GM12875 (cell line): ENCODE results near the gene RMC1.
"Not testable (repeated sequence)": the region's sequence is repeated elsewhere in the genome, so short reads cannot be mapped to it uniquely, and the experiment has no call there.

Experiments used
- H3K4me3 ChIP-seq: one replicate; pipeline ENCODE4 v1.5.1; 2011; ENCODE audit warnings: low read depth, low read length, control low read depth
- TF ChIP-seq, protein P1 (sequence below): IDR thresholded peaks from 2 replicates; pipeline ENCODE4 v1.5.1; 2011; ENCODE audit warnings: low read depth, mild to moderate bottlenecking, control low read depth, inconsistent platforms, low read length, moderate library complexity, borderline replicate concordance; ENCODE audit not compliant: insufficient read depth

The RMC1 gene

GRCh38 chr18:23572012-23572411 lies 68.7 kb downstream of the RMC1 start:
- no peak overlapping the region for H3K4me3 ChIP-seq
- TF ChIP-seq, protein P1, sequence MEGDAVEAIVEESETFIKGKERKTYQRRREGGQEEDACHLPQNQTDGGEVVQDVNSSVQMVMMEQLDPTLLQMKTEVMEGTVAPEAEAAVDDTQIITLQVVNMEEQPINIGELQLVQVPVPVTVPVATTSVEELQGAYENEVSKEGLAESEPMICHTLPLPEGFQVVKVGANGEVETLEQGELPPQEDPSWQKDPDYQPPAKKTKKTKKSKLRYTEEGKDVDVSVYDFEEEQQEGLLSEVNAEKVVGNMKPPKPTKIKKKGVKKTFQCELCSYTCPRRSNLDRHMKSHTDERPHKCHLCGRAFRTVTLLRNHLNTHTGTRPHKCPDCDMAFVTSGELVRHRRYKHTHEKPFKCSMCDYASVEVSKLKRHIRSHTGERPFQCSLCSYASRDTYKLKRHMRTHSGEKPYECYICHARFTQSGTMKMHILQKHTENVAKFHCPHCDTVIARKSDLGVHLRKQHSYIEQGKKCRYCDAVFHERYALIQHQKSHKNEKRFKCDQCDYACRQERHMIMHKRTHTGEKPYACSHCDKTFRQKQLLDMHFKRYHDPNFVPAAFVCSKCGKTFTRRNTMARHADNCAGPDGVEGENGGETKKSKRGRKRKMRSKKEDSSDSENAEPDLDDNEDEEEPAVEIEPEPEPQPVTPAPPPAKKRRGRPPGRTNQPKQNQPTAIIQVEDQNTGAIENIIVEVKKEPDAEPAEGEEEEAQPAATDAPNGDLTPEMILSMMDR, result no peak

GRCh38 chr18:23572570-23572969 lies 69.3 kb downstream of the RMC1 start:
- no peak overlapping the region for H3K4me3 ChIP-seq
- TF ChIP-seq, protein P1, result no peak

DNA sequence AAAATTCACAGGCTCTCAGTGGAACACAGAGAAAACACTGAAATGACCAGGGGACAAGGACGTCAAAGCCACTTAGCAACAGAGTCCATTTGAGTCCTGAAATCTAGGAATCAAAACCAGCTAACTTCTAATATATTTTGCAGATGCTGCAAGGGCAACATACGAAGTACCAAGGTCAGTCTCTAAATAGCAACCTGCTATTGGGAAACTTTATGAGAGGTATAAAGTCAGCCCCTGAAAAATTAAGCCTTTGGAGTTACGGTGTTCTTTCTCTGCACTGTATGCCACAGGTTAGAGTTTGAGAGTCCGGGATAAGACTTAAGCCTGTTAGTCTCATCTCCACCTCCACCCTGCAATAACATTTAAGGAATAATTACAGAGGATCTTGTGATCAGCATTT lies 69.7 kb downstream of the RMC1 start:
- TF ChIP-seq, protein P1, result no peak
- no peak overlapping the region for H3K4me3 ChIP-seq

DNA sequence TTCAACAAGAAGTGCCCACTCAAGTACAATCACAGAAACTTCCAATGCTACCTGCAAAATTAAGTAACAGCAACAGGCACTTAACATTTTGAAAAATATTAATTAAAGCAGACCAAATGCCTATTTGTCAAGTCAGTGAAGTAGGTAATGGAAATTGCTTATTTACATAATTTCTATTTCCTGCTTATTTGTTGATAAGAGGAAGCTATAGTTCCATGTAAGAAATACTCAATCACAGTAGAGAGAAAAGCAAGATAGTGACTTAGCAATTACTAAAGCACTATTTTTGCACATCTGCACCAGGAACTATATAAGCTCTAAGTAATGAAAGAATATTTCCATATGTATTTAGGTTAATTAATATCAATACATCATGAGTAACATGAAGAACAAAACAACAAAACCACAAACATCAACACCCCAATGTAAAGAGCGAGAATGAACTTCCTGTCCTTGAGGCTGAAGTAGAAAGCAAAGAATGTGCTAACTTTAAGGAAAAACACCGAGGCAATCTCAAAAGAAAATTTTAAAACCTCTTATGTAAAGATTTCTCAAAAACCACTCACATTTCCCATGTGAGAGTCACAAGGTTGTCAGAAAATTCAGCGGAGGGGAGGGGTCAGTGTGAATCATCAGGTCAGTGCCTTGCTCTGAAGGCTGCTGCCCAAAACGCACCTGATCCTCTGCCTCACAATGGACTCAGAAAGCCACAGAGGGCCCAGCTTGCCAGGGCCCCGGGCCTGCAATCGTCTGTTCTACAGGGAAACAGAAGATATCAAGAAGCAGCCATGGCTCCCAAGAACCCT lies 70.5 kb downstream of the RMC1 start:
- no peak overlapping the region for H3K4me3 ChIP-seq

GRCh38 chr18:23574611-23575308 lies 71.4 kb downstream of the RMC1 start:
- TF ChIP-seq, protein P1, result no peak
- no peak overlapping the region for H3K4me3 ChIP-seq

More for the DNA sequence above, 70.5 kb downstream of the RMC1 start:
- TF ChIP-seq, protein P1, result no peak

GRCh38 chr18:23575309-23575651 lies 72.0 kb downstream of the RMC1 start:
- TF ChIP-seq, protein P1, result no peak
- H3K4me3 ChIP-seq, result no peak overlapping the region

GRCh38 chr18:23577521-23577920 lies 74.2 kb downstream of the RMC1 start:
- H3K4me3 ChIP-seq, result not testable (repeated sequence)
